Measurements from ENCODE around the gene ANLN. TPM values are rescaled to one million over a fixed set of nuclear protein-coding genes. Genes with fewer than 3 reads are reported as not detected.

The ANLN gene
- polyA plus RNA-seq, 1 donor (not counting 4 experiments of a cell fraction or from before 2014, with no cell fraction given) = 65.8 TPM

DNA sequence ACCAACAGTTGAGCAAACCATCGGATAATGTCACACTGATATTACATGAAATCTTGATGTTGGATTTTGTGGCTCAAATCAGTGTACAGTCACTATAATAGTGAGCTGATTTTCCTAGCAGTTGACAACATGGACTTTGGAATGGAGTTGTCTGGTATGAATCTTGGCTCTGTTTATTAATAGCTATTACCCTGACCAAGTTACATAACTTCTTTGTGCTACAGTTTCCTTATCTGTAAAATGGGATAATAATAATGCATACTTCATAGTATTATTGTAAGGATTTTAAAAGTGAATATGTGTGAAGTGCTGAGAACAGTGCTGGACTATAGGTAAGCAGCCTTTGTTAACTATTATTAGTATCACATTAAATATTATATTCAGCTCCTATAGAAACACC, 26.1 kb upstream of the ANLN start:
- dilution Hi-C loops (cut with MboI; ENCODE audit: extremely low pct_ligation_motif_present, low sequenced_read_pairs) = no loop called here
- Histone ChIP-seq H3K9ac (ENCODE audit: control insufficient read depth, extremely low read depth, insufficient read depth, low read length) (no peak overlapping the region), H3K27ac (ENCODE audit: control insufficient read depth, insufficient read depth, low read length) (no peak overlapping the region), H3K4me2 (ENCODE audit: control insufficient read depth, extremely low read depth, insufficient read depth, low read depth, low read length) (no peak overlapping the region), H4K20me1 (ENCODE audit: control insufficient read depth, extremely low read depth, insufficient read depth, low read length) (no peaks in the 10 kb centered on the region), H3K36me3 (ENCODE audit: control insufficient read depth in 2 of 2, extremely low read depth in 1 of 2, insufficient read depth in 2 of 2, low read length in 2 of 2) (no peaks in the 10 kb centered on the region), H3K4me1 (ENCODE audit: control insufficient read depth, extremely low read depth, insufficient read depth, low read length) (peaks cover 2% of the 10 kb centered on the region), H3K9me3 (ENCODE audit: control insufficient read depth, low read depth, low read length) (no peaks in the 10 kb centered on the region), H3K9me1 (ENCODE audit: control insufficient read depth, extremely low read depth, insufficient read depth, low read length) (no peaks in the 10 kb centered on the region), H3K4me3 (ENCODE audit: control insufficient read depth in 2 of 3, extremely low read depth in 1 of 3, insufficient read depth in 2 of 3, low read depth in 1 of 3, low read length in 3 of 3) (no peak overlapping the region), H2AFZ (ENCODE audit: control insufficient read depth, low read length) (no peak overlapping the region), H3K27me3 (ENCODE audit: control insufficient read depth, extremely low read depth, insufficient read depth, low read length) (no peaks in the 10 kb centered on the region), H3K79me2 (ENCODE audit: control insufficient read depth, insufficient read depth, low read length) (peaks cover 1% of the 10 kb centered on the region)
- TF ChIP-seq EZH2 (IDR thresholded peaks at IDR 0.05; ENCODE audit: low read length) = no peak
- TF ChIP-seq, protein P1, sequence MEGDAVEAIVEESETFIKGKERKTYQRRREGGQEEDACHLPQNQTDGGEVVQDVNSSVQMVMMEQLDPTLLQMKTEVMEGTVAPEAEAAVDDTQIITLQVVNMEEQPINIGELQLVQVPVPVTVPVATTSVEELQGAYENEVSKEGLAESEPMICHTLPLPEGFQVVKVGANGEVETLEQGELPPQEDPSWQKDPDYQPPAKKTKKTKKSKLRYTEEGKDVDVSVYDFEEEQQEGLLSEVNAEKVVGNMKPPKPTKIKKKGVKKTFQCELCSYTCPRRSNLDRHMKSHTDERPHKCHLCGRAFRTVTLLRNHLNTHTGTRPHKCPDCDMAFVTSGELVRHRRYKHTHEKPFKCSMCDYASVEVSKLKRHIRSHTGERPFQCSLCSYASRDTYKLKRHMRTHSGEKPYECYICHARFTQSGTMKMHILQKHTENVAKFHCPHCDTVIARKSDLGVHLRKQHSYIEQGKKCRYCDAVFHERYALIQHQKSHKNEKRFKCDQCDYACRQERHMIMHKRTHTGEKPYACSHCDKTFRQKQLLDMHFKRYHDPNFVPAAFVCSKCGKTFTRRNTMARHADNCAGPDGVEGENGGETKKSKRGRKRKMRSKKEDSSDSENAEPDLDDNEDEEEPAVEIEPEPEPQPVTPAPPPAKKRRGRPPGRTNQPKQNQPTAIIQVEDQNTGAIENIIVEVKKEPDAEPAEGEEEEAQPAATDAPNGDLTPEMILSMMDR (optimal IDR thresholded peaks at IDR 0.05 in 1 of 3, IDR thresholded peaks at IDR 0.05 in 1 of 3, conservative IDR thresholded peaks at IDR 0.05 in 1 of 3; ENCODE audit: extremely low read depth in 1 of 3, insufficient read depth in 2 of 3, low read length in 3 of 3) = no peak
- FAIRE-seq (no peak), DNase-seq (ENCODE audit: low read depth, low spot score) (no peak)

DNA sequence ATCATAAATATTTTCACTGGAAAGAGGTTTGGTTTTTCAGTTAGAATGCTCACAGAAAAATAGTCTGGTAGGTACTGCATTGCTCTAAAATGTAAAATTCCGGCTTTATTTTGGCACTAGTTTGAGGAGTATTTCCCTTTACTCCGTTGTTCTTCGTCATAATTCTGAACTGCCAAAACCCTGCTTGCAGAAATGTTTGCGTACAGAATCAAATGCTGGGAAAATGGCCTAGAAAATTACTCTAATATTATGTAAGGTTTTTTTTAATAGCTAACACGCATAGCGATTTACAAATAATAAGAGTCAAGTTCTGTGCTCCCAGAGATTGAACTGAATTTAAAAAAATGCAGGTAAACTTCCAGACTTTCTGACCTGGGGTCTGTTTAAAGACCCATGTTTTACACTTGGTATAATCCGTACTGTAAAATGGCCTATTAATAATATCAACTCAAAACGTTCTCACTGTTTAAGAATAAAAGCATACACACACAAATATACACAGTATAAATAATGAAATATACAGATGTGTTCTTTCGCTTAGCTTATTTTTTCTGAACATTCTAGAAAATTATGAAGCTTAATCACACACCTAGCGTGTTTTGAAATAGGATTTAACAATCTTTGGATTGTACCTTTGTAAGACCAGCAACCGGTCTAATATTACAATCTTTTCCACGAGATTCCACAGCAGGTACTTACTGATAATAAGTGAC, 23.5 kb upstream of the ANLN start:
- no peak for TF ChIP-seq EZH2 (IDR thresholded peaks at IDR 0.05; ENCODE audit: low read length)
- TF ChIP-seq, protein P1 (optimal IDR thresholded peaks at IDR 0.05 in 1 of 3, IDR thresholded peaks at IDR 0.05 in 1 of 3, conservative IDR thresholded peaks at IDR 0.05 in 1 of 3; ENCODE audit: extremely low read depth in 1 of 3, insufficient read depth in 2 of 3, low read length in 3 of 3) = no peak
- peak overlapping the region; percentile 84 for H3K9ac ChIP-seq (ENCODE audit: control insufficient read depth, extremely low read depth, insufficient read depth, low read length)
- H2AFZ ChIP-seq (ENCODE audit: control insufficient read depth, low read length) = peak overlapping the region; percentile 97
- H4K20me1 ChIP-seq (ENCODE audit: control insufficient read depth, extremely low read depth, insufficient read depth, low read length) = no peaks in the 10 kb centered on the region
- H3K9me1 ChIP-seq (ENCODE audit: control insufficient read depth, extremely low read depth, insufficient read depth, low read length) = no peaks in the 10 kb centered on the region
- no peaks in the 10 kb centered on the region for H3K9me3 ChIP-seq (ENCODE audit: control insufficient read depth, low read depth, low read length)
- no peak for DNase-seq (ENCODE audit: low read depth, low spot score)
- peaks cover 1% of the 10 kb centered on the region for H3K79me2 ChIP-seq (ENCODE audit: control insufficient read depth, insufficient read depth, low read length)
- peak overlapping the region; percentile 82 for H3K27ac ChIP-seq (ENCODE audit: control insufficient read depth, insufficient read depth, low read length)
- FAIRE-seq = no peak
- H3K4me1 ChIP-seq (ENCODE audit: control insufficient read depth, extremely low read depth, insufficient read depth, low read length) = peaks cover 2% of the 10 kb centered on the region
- peak overlapping the region; percentile 84 for H3K4me2 ChIP-seq (ENCODE audit: control insufficient read depth, extremely low read depth, insufficient read depth, low read depth, low read length)
- H3K36me3 ChIP-seq (ENCODE audit: control insufficient read depth in 2 of 2, extremely low read depth in 1 of 2, insufficient read depth in 2 of 2, low read length in 2 of 2) = no peaks in the 10 kb centered on the region
- H3K4me3 ChIP-seq (ENCODE audit: control insufficient read depth in 2 of 3, extremely low read depth in 1 of 3, insufficient read depth in 2 of 3, low read depth in 1 of 3, low read length in 3 of 3) = peak overlapping the region; percentile 65 to 90 (median 82)
- dilution Hi-C loops (cut with MboI; ENCODE audit: extremely low pct_ligation_motif_present, low sequenced_read_pairs) = no loop called here
- H3K27me3 ChIP-seq (ENCODE audit: control insufficient read depth, extremely low read depth, insufficient read depth, low read length) = no peaks in the 10 kb centered on the region

All from keratinocyte (primary cell).